Activated naive CD8-positive, alpha-beta T cell (primary cell): ENCODE data around the gene NBEA.

Source experiments
- H3K27ac Mint-ChIP-seq: one replicate; pipeline ENCODE4 v1.8.0; 2021; ENCODE audit warnings: mixed read lengths
- H3K27me3 Mint-ChIP-seq: one replicate; pipeline ENCODE4 v1.8.0; 2021; ENCODE audit warnings: mixed read lengths
- H3K36me3 Mint-ChIP-seq: one replicate; pipeline ENCODE4 v1.8.0; 2021; ENCODE audit warnings: mixed read lengths
- H3K4me1 Mint-ChIP-seq: one replicate; pipeline ENCODE4 v1.8.0; 2021; ENCODE audit warnings: low read depth, mixed read lengths
- H3K4me3 Mint-ChIP-seq: one replicate; pipeline ENCODE4 v1.8.0; 2021; ENCODE audit warnings: mild to moderate bottlenecking, mixed read lengths
- H3K9me3 Mint-ChIP-seq: one replicate; pipeline ENCODE4 v1.8.0; 2021; ENCODE audit warnings: low read depth, mixed read lengths

Gene NBEA

DNA sequence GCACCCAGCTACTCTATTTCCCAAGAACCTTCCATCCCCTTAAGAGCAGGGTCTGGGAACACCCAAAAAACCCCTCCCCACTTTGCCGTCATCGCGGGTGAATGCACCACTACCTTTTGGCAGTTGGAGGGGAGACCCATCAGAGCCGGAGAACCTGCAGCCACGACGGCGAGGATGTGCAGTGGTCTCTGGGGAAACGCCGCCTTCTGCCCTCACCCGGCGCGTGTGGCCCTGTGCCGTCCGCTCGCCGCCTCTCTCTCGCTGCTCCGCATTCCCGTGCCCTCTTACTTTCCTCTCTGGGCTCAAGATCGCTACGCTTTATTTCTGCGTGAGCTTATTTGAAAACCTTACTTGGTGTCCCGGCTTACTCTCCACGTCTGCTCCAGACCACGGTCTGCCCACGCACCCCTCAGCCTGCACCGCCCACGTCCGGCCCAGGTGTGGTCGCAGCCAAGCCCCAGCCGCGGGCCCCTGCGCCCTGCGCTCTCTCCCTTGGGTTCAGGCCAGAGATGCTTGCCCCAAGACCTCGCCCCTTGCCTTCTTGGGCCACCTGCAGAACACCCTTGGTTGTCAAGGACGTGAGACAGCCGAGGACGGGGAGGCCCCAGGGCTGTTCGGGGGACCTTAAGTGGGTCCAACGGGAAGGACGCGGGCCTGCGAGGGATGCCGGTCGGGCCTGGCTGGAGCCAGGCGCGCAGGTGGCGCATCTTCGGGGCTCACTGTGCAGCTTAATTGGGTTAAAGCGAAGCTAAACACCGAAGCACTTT is 536.4 kb downstream of the NBEA start:
- Mint-ChIP-seq H3K4me3 (no peak overlapping the region), H3K27ac (no peak overlapping the region), H3K36me3 (peaks cover 3% of the 10 kb centered on the region), H3K27me3 (peaks cover 47% of the 10 kb centered on the region), H3K9me3 (peaks cover 4% of the 10 kb centered on the region), H3K4me1 (peaks cover 37% of the 10 kb centered on the region)

GRCh38 chr13:35479038-35479492 is 537.0 kb downstream of the NBEA start:
- peaks cover 3% of the 10 kb centered on the region for H3K36me3 Mint-ChIP-seq
- H3K4me1 Mint-ChIP-seq, result peaks cover 37% of the 10 kb centered on the region
- peaks cover 4% of the 10 kb centered on the region for H3K9me3 Mint-ChIP-seq
- no peak overlapping the region for H3K4me3 Mint-ChIP-seq
- H3K27ac Mint-ChIP-seq, result no peak overlapping the region
- H3K27me3 Mint-ChIP-seq, result peaks cover 45% of the 10 kb centered on the region

- Mint-ChIP-seq H3K4me3 (no peak overlapping the region), H3K9me3 (peaks cover under 1% of the 10 kb centered on the region), H3K4me1 (peaks cover 33% of the 10 kb centered on the region), H3K27me3 (peaks cover 40% of the 10 kb centered on the region), H3K36me3 (peaks cover under 1% of the 10 kb centered on the region), H3K27ac (no peak overlapping the region)
Measured at GRCh38 chr13:35479706-35480105, 537.6 kb downstream of the NBEA start.

DNA sequence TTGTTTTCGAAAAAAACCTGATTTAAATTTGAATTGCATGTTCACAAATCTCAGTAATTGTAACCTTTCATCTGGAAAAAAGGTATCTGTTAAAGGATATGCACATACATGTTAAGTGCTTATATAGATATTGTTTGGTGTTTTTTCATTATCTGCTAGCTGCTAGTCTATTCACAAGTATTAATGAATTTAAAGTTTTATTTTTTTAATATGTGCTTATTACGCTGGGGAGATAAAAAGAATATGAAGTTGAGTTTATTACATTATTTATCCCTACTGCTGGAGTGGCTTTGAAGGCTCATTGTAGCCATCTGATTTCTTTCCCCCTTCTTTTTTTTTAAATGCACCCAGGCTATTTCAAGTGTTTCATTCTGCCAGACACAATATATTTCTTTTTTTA is 538.3 kb downstream of the NBEA start:
- no peaks in the 10 kb centered on the region for H3K9me3 Mint-ChIP-seq
- peaks cover 26% of the 10 kb centered on the region for H3K4me1 Mint-ChIP-seq
- H3K27ac Mint-ChIP-seq, result no peak overlapping the region
- H3K27me3 Mint-ChIP-seq, result peaks cover 36% of the 10 kb centered on the region
- H3K4me3 Mint-ChIP-seq, result no peak overlapping the region
- no peaks in the 10 kb centered on the region for H3K36me3 Mint-ChIP-seq

DNA sequence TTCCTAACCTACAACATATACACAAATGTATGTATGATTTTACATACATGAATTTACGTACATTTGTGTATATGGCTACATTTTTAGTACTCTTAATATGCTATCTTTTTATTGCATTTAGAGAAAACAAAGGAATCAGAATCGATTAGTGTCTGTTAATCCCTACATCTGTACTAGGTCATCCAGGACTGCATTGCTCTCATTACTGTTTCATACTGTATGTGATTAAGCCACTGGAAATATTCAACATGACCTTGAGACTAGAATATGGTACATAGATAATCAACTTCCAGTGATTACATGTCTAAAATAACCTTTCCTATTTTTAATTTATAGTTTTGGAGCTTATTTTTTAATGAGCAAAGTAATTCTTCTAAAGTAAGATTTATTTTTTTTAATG is 539.7 kb downstream of the NBEA start:
- no peak overlapping the region for H3K27ac Mint-ChIP-seq
- peaks cover 23% of the 10 kb centered on the region for H3K27me3 Mint-ChIP-seq
- H3K4me1 Mint-ChIP-seq, result peaks cover 12% of the 10 kb centered on the region
- no peaks in the 10 kb centered on the region for H3K36me3 Mint-ChIP-seq
- no peaks in the 10 kb centered on the region for H3K9me3 Mint-ChIP-seq
- H3K4me3 Mint-ChIP-seq, result no peak overlapping the region

DNA sequence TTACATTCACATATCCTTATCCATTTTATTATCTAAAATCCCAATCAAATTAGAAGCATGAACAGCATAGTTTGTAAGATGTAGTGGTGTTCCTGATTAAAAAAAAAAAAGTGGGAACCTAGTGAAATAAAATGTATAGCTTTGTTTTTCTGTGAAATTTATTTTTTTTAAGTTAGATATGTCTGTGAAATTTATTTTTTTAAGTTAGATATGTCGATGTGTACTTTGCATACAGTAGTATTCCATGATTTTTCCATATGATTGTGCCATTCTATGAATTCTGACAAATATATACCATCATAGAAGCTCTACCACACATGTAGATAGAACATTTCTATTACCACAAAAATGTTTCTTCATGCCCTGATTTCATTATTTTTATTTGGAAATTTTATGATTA is 540.5 kb downstream of the NBEA start:
- H3K27me3 Mint-ChIP-seq, result peaks cover 16% of the 10 kb centered on the region
- H3K36me3 Mint-ChIP-seq, result no peaks in the 10 kb centered on the region
- H3K9me3 Mint-ChIP-seq, result no peaks in the 10 kb centered on the region
- peaks cover 6% of the 10 kb centered on the region for H3K4me1 Mint-ChIP-seq
- H3K27ac Mint-ChIP-seq, result no peak overlapping the region
- H3K4me3 Mint-ChIP-seq, result no peak overlapping the region

- Mint-ChIP-seq H3K9me3 (no peaks in the 10 kb centered on the region), H3K4me1 (no peaks in the 10 kb centered on the region), H3K36me3 (no peaks in the 10 kb centered on the region), H3K27me3 (peaks cover 10% of the 10 kb centered on the region), H3K4me3 (no peak overlapping the region), H3K27ac (no peak overlapping the region)
Measured at GRCh38 chr13:35483761-35484160, 541.7 kb downstream of the NBEA start.

DNA sequence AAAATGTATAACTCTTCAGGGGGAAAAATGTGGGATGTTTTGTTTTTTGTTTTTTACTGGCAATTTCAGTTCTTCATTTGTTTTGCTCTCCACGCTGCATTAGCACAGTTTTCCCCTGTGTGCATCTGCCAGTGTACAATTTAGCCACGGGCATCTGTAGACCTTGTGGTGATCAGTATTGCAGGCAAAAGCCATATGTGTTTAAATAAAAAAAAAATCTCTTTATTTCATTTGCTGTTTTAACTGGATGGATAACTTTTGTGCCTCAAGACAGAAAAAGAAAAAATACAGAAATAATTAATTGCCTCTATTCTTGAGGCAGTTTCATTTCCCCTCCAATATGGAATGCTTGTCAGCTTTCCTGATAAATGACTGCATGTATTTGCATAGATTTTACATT is 542.3 kb downstream of the NBEA start:
- H3K4me3 Mint-ChIP-seq, result no peak overlapping the region
- H3K36me3 Mint-ChIP-seq, result no peaks in the 10 kb centered on the region
- H3K4me1 Mint-ChIP-seq, result no peaks in the 10 kb centered on the region
- peaks cover 7% of the 10 kb centered on the region for H3K27me3 Mint-ChIP-seq
- H3K9me3 Mint-ChIP-seq, result no peaks in the 10 kb centered on the region
- no peak overlapping the region for H3K27ac Mint-ChIP-seq

DNA sequence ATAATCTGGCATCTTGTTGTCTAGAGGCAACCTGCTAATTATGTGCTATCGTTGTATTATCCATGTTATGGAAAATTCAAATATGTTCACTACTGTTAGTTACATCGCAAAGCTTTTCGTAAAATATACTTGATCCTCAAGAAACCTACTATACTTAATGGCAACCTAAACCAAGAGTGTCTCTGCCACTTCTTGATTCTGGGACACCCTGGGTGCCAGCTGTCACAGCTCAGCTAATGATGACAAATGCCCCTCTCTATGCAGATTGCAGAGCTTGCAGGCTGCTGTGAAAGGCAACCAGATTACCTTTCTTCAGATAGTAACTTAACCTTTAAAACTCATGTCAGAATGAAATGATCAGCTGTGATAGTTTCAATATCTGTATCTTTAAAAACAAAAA is 543.4 kb downstream of the NBEA start:
- no peaks in the 10 kb centered on the region for H3K4me1 Mint-ChIP-seq
- H3K9me3 Mint-ChIP-seq, result no peaks in the 10 kb centered on the region
- H3K4me3 Mint-ChIP-seq, result no peak overlapping the region
- no peak overlapping the region for H3K27ac Mint-ChIP-seq
- peaks cover 3% of the 10 kb centered on the region for H3K27me3 Mint-ChIP-seq
- no peaks in the 10 kb centered on the region for H3K36me3 Mint-ChIP-seq

GRCh38 chr13:35489050-35489449 is 547.0 kb downstream of the NBEA start:
- no peaks in the 10 kb centered on the region for H3K9me3 Mint-ChIP-seq
- H3K4me1 Mint-ChIP-seq, result no peaks in the 10 kb centered on the region
- H3K27me3 Mint-ChIP-seq, result peaks cover 1% of the 10 kb centered on the region
- no peak overlapping the region for H3K4me3 Mint-ChIP-seq
- peaks cover 5% of the 10 kb centered on the region for H3K36me3 Mint-ChIP-seq
- H3K27ac Mint-ChIP-seq, result no peak overlapping the region

- no peaks in the 10 kb centered on the region for H3K27me3 Mint-ChIP-seq
- H3K4me1 Mint-ChIP-seq, result no peaks in the 10 kb centered on the region
- H3K36me3 Mint-ChIP-seq, result peaks cover 10% of the 10 kb centered on the region
- H3K9me3 Mint-ChIP-seq, result peaks cover 3% of the 10 kb centered on the region
- H3K27ac Mint-ChIP-seq, result no peak overlapping the region
- no peak overlapping the region for H3K4me3 Mint-ChIP-seq
Measured at GRCh38 chr13:35496006-35496405, 553.9 kb downstream of the NBEA start.

DNA sequence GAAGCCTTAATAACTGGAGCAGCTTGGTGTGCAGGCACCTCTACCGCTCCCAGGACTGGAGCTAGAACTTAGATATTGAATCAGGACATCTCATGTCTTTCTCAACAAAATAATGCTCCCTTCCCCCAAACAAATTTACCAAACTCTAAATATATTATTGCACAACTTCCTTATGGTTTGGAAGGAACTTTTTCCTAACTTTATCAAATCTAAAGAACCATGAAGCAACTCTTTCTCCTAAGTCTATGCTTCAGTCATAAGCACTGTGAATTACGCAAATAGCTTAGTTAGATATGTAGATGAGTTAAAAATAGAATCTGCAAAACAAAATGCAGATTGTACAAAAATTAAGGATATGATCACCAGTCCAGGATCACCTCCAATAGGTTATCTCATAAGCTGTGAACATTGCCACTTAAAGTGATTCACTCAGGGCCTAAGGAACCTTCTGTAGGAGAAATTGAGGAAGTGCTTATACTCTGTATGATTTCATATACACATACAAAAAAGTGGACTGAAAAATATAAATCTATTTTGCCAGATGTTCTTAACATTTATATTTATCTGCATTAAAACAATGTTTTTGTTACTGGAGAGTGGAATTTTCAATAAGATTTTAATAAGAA is 554.8 kb downstream of the NBEA start:
- Mint-ChIP-seq H3K4me3 (no peak overlapping the region), H3K9me3 (peaks cover 3% of the 10 kb centered on the region), H3K27ac (no peak overlapping the region), H3K36me3 (peaks cover 8% of the 10 kb centered on the region), H3K4me1 (no peaks in the 10 kb centered on the region), H3K27me3 (no peaks in the 10 kb centered on the region)

GRCh38 chr13:35498231-35498630 is 556.2 kb downstream of the NBEA start:
- Mint-ChIP-seq H3K4me1 (no peaks in the 10 kb centered on the region), H3K36me3 (peaks cover 5% of the 10 kb centered on the region), H3K4me3 (no peak overlapping the region), H3K27ac (no peak overlapping the region), H3K27me3 (no peaks in the 10 kb centered on the region), H3K9me3 (peaks cover 3% of the 10 kb centered on the region)

- no peaks in the 10 kb centered on the region for H3K27me3 Mint-ChIP-seq
- H3K4me1 Mint-ChIP-seq, result no peaks in the 10 kb centered on the region
- H3K4me3 Mint-ChIP-seq, result no peak overlapping the region
- H3K27ac Mint-ChIP-seq, result no peak overlapping the region
- peaks cover 3% of the 10 kb centered on the region for H3K9me3 Mint-ChIP-seq
- peaks cover 5% of the 10 kb centered on the region for H3K36me3 Mint-ChIP-seq
Measured at GRCh38 chr13:35499196-35499662, 557.2 kb downstream of the NBEA start.

- Mint-ChIP-seq H3K27ac (no peak overlapping the region), H3K4me1 (no peaks in the 10 kb centered on the region), H3K36me3 (peaks cover 2% of the 10 kb centered on the region), H3K4me3 (no peak overlapping the region), H3K9me3 (peaks cover 3% of the 10 kb centered on the region), H3K27me3 (no peaks in the 10 kb centered on the region)
Measured at GRCh38 chr13:35499676-35500075, 557.6 kb downstream of the NBEA start.
